Epithelial cell of proximal tubule (primary cell): Measurements from ENCODE around the gene CPSF4. TPM values are rescaled to one million over a fixed set of nuclear protein-coding genes. Genes with fewer than 3 reads are reported as not detected.

Experiments used
- DNase-seq: peaks from one replicate; pipeline ENCODE4 v3.0.0-alpha.2; 2011; ENCODE audit warnings: low read depth
- H3K4me3 ChIP-seq: 2 replicates; pipeline ENCODE4 v1.5.1; 2011; ENCODE audit warnings: low read depth, mild to moderate bottlenecking, low read length
- total RNA-seq: library from RNA; depleted of rRNA; stranded (reverse); fragments of >200 nt; gene quantifications from 2 replicates; pipeline ENCODE4 v1.2.3, GENCODE V29; 2015
- TF ChIP-seq, protein P1 (sequence below): conservative IDR thresholded peaks from 2 replicates; pipeline ENCODE4 v1.5.1; 2012; ENCODE audit warnings: low read depth, mild to moderate bottlenecking, low read length

The CPSF4 gene
- total RNA-seq, 1 donor from 2014 or later, result 15.8 TPM

DNA sequence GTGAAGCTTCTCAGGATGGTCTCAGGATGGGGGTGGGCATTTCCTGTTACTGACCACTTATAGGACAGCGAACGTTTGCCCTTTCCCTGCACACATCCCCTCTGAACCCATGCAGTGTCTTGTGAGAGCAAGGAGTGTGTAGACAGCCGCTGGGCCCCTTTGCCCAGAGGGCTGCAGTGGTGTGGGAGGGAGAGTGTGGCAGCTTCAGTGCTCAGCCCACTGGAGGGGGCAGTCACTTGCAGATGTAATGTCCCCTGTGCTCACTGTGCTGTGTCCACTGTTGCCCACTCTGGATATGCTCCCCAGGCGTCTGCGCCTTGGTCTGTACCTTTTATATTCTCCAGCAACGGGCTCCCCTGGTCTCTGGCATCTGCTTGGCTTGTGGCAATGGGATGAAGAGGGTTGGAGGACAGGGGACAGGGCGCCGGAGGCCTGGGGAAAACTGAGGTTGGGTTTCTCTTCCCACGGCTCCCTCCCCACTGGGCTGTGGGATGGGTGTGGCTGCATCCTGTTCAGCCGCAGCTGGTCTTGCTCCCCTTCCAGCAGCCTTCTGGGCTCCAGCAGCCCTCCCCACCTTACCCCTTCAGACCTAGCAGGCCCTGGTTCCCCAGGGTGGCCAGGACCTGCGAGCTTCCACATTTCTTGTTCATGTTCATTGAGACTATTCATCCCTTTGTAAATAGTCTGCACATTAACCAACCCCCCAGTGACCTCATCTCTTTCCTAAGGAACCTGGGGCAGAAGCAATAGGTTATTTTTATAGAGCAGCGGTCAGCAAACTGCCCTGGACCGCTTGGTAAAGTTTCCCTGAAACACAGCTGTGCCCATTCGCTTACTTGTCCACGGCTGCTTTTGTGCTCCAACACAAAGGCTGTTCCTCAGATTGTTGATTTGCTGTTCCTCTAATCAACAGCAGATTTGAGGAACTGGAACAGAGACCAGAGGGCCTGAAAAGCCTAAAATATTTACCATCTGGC, 40.0 kb downstream of the CPSF4 start:
- no peak for DNase-seq
- TF ChIP-seq, protein P1, sequence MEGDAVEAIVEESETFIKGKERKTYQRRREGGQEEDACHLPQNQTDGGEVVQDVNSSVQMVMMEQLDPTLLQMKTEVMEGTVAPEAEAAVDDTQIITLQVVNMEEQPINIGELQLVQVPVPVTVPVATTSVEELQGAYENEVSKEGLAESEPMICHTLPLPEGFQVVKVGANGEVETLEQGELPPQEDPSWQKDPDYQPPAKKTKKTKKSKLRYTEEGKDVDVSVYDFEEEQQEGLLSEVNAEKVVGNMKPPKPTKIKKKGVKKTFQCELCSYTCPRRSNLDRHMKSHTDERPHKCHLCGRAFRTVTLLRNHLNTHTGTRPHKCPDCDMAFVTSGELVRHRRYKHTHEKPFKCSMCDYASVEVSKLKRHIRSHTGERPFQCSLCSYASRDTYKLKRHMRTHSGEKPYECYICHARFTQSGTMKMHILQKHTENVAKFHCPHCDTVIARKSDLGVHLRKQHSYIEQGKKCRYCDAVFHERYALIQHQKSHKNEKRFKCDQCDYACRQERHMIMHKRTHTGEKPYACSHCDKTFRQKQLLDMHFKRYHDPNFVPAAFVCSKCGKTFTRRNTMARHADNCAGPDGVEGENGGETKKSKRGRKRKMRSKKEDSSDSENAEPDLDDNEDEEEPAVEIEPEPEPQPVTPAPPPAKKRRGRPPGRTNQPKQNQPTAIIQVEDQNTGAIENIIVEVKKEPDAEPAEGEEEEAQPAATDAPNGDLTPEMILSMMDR, result no peak
- no peak overlapping the region for H3K4me3 ChIP-seq

- DNase-seq, result no peak
Observed at GRCh38 chr7:99485094-99485493, 46.4 kb downstream of the CPSF4 start.

GRCh38 chr7:99489235-99489634, 50.5 kb downstream of the CPSF4 start:
- no peak overlapping the region for H3K4me3 ChIP-seq
- no peak for DNase-seq
- TF ChIP-seq, protein P1, result peak; percentile 9

More at GRCh38 chr7:99485094-99485493, 46.4 kb downstream of the CPSF4 start:
- TF ChIP-seq, protein P1, result no peak
- no peak overlapping the region for H3K4me3 ChIP-seq

GRCh38 chr7:99490878-99491277, 52.1 kb downstream of the CPSF4 start:
- no peak for DNase-seq
- H3K4me3 ChIP-seq, result no peak overlapping the region
- TF ChIP-seq, protein P1, result no peak

- DNase-seq, result no peak
- no peak overlapping the region for H3K4me3 ChIP-seq
- TF ChIP-seq, protein P1, result no peak
Observed at GRCh38 chr7:99493823-99494222, 55.1 kb downstream of the CPSF4 start.

DNA sequence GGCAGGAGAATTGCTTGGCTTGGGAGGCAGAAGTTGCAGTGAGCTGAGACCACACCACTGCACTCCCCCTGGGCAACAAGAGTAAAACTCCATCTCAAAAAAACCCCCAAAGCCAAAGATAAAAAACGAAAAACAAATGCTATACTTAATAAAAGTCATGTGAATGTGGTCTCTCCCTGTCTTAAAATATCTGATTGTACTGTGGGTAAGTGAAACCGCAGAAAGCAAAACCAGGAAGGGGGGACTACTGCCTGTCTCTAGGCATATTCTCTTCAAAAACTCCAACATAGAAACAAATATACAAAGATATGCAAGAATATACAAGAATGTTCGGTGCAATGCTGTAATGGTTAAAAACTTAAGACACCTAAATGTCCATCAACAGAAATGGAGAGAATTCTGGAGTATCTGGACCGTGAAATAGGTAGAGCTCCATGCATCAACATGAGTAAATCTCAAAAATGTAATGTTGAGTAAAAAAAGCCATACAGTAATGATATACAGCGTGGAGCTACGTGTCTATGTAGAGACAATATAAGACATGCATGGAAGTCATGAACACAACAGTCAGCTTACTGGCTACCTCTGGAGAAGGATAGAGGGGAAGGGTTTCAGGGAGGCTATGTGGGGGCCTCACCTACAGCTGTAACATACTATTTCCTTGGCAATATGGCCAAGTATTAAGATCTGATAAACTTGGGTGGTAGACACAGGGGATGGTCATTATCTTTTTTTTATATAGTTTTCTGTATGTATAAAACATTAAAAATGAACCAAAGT, 59.2 kb downstream of the CPSF4 start:
- H3K4me3 ChIP-seq, result peak overlapping the region; percentile 100
- no peak for DNase-seq
- TF ChIP-seq, protein P1, result no peak
